ENCODE measurements around the gene NID1.

- no peak for TF ChIP-seq EZH2 (IDR thresholded peaks at IDR 0.05; ENCODE audit: low read length, unreplicated experiment)
- TF ChIP-seq CTCF (conservative IDR thresholded peaks at IDR 0.05; ENCODE audit: low read depth, low read length): no peak
Measured at GRCh38 chr1:235935235-235936225, 129.4 kb downstream of the NID1 start.
